Activated CD8-positive, alpha-beta T cell treated with anti-CD3 and anti-CD28 coated beads, Interleukin-2, amount 10 ng/mL, durations not matched to agents 7 days and 5 days (primary cell): ENCODE results near the gene ZNF333. TPM values are rescaled to one million over a fixed set of nuclear protein-coding genes. Genes with fewer than 3 reads are reported as not detected.
A peak's percentile ranks its signal among the peaks of the same experiment; 100 is the strongest.

ENCODE experiments used
- ATAC-seq: fragments of 150-1000 bp; cut with Tn5 transposase; one replicate; pipeline ENCODE4 v1.10.0; 2021; ENCODE audit warnings: moderate library complexity
- CTCF ChIA-PET: fragments of 350-600 bp; sonication (Branson Sonifier 250); formaldehyde crosslinking; loops from one replicate; lab custom pipeline; 2021; ENCODE audit warnings: antibody characterized with exemption; lab: Charles Lee
- POLR2A ChIA-PET: fragments of 350-600 bp; sonication (Branson Sonifier 250); formaldehyde crosslinking; loops from one replicate; lab custom pipeline; 2021; ENCODE audit warnings: antibody characterized with exemption; lab: Charles Lee
- DNase-seq: peaks from one replicate; pipeline ENCODE4 v3.0.0-alpha.2; 2020
- H3K27ac Mint-ChIP-seq: one replicate; pipeline ENCODE4 v1.8.0; 2021; ENCODE audit warnings: mild to moderate bottlenecking, mixed read lengths
- H3K27me3 Mint-ChIP-seq: one replicate; pipeline ENCODE4 v1.8.0; 2021; ENCODE audit warnings: low read depth, mixed read lengths
- H3K36me3 Mint-ChIP-seq: one replicate; pipeline ENCODE4 v1.8.0; 2021; ENCODE audit warnings: low read depth, mixed read lengths
- H3K4me1 Mint-ChIP-seq: one replicate; pipeline ENCODE4 v1.8.0; 2021; ENCODE audit warnings: low read depth, mixed read lengths
- H3K4me3 Mint-ChIP-seq: one replicate; pipeline ENCODE4 v1.8.0; 2021; ENCODE audit warnings: mild to moderate bottlenecking, mixed read lengths
- H3K9me3 Mint-ChIP-seq: one replicate; pipeline ENCODE4 v1.8.0; 2022; ENCODE audit warnings: mixed read lengths; ENCODE audit not compliant: insufficient read depth
- total RNA-seq, 2 experiments: library from RNA; stranded (reverse); gene quantifications; one replicate each; pipeline ENCODE4 v1.2.3, GENCODE V29; 2021

The ZNF333 gene
- total RNA-seq, 2 experiments from 2014 or later: 7.3 TPM

GRCh38 chr19:14673088-14673487 is 16.8 kb upstream of the ZNF333 start:
- CTCF ChIA-PET: interaction anchor here (0.6 to 1.8 kb wide), 3 partner anchors 10 to 99 kb away, joined by 3 to 8 read pairs (median 6); no protein-coding TSS in a partner anchor

GRCh38 chr19:14674764-14675163 is 15.1 kb upstream of the ZNF333 start, which contains the start of gene ADGRE3:
Gene ADGRE3, minus strand, starts transcription at chr19:14674844. Its CDS starts 74 bp downstream, at chr19:14674770.
- Mint-ChIP-seq H3K36me3 (no peaks in the 10 kb centered on the region), H3K27me3 (peaks cover 16% of the 10 kb centered on the region), H3K9me3 (peaks cover 3% of the 10 kb centered on the region), H3K4me3 (no peak within 1 kb of the TSS), H3K4me1 (no peaks in the 10 kb centered on the region), H3K27ac (no peak within 1 kb of the TSS)
- POLR2A ChIA-PET: no interaction called here
- CTCF ChIA-PET: interaction anchor here (2.9 kb wide), 1 partner anchor 11 kb away, joined by 15 read pairs; no protein-coding TSS in a partner anchor
- no peak for ATAC-seq
- DNase-seq: no peak

More at GRCh38 chr19:14673088-14673487, 16.8 kb upstream of the ZNF333 start:
- Mint-ChIP-seq H3K4me1 (peaks cover 3% of the 10 kb centered on the region), H3K36me3 (no peaks in the 10 kb centered on the region), H3K4me3 (no peak overlapping the region), H3K9me3 (peaks cover 4% of the 10 kb centered on the region), H3K27ac (no peak overlapping the region), H3K27me3 (peaks cover 17% of the 10 kb centered on the region)
- DNase-seq (no peak), ATAC-seq (no peak)
- POLR2A ChIA-PET: no interaction called here

DNA sequence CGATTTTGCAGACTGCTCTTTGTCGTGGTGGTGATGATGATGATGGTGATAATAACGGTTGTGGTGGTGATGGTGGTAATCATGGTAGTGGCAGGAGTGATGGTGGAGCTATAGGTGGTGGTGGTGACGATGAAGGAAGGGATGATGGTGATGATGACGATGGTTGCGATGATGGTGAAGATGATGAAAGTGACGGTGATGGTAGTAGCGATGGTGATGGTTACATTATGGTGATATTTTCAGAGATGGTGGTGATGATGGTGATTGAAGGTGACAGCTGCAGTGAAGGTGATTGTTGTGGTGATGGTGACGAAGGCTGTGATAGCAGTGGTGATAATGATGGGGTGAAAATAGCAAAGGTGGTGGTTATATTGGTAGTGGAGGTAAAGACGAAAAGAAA is 13.1 kb upstream of the ZNF333 start:
- POLR2A ChIA-PET: no interaction called here
- no peaks in the 10 kb centered on the region for H3K4me1 Mint-ChIP-seq
- DNase-seq: no peak

GRCh38 chr19:14677464-14677863 is 12.4 kb upstream of the ZNF333 start:
- DNase-seq: no peak
- POLR2A ChIA-PET: no interaction called here
- H3K27me3 Mint-ChIP-seq: peaks cover 14% of the 10 kb centered on the region
- no peaks in the 10 kb centered on the region for H3K4me1 Mint-ChIP-seq
- no peak overlapping the region for H3K4me3 Mint-ChIP-seq
- ATAC-seq: no peak
- no peaks in the 10 kb centered on the region for H3K9me3 Mint-ChIP-seq
- H3K27ac Mint-ChIP-seq: no peak overlapping the region
- CTCF ChIA-PET: no interaction called here
- H3K36me3 Mint-ChIP-seq: no peaks in the 10 kb centered on the region

More for the DNA sequence above, 13.1 kb upstream of the ZNF333 start:
- ATAC-seq: no peak
- no peaks in the 10 kb centered on the region for H3K9me3 Mint-ChIP-seq
- CTCF ChIA-PET: interaction anchor here (2.9 kb wide), 1 partner anchor 9 kb away, joined by 15 read pairs; no protein-coding TSS in a partner anchor
- peaks cover 11% of the 10 kb centered on the region for H3K27me3 Mint-ChIP-seq
- H3K36me3 Mint-ChIP-seq: no peaks in the 10 kb centered on the region
- no peak overlapping the region for H3K4me3 Mint-ChIP-seq
- no peak overlapping the region for H3K27ac Mint-ChIP-seq

DNA sequence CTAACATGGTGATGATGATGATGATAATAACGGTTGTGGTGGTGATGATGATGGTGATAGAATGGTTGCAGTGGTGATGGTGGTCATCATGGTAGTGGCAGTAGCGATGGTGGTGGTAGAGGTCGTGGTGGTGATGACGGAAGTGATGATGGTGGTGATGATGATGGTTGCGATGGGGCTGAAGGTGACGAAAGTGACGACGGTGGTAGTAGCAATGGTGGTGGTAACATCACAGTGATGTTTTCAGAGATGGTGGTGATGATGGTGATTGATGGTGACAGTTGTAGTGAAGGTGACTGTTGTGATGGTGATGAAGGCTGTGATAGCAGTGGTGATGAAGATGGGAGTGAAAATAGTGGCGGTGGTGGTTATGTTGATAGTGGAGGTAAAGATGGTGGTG is 11.6 kb upstream of the ZNF333 start:
- CTCF ChIA-PET: no interaction called here
- H3K4me3 Mint-ChIP-seq: no peak overlapping the region
- no peaks in the 10 kb centered on the region for H3K4me1 Mint-ChIP-seq
- H3K27me3 Mint-ChIP-seq: peaks cover 14% of the 10 kb centered on the region
- no peak for DNase-seq
- no peak for ATAC-seq
- no peak overlapping the region for H3K27ac Mint-ChIP-seq
- POLR2A ChIA-PET: no interaction called here
- H3K9me3 Mint-ChIP-seq: no peaks in the 10 kb centered on the region
- H3K36me3 Mint-ChIP-seq: no peaks in the 10 kb centered on the region

DNA sequence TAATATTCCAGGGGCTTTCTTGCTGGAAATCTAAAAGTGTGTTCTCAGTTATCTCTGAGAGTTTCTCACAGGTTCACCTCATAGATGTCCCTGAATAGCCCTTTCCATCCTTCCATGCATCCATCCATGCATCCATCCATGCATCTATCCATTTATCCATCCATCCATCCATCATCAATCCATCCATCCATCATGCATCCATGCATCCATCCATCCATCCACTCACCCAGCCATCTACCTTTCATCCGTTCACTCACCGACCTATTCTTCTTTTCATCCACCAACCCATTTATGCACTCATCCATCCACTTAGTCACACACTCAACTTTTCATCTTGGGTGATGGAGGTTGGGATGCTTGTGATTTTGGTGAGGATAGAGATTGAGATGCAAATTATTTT is 7.8 kb upstream of the ZNF333 start:
- no peaks in the 10 kb centered on the region for H3K36me3 Mint-ChIP-seq
- CTCF ChIA-PET: interaction anchor here (9.8 kb wide), 1 partner anchor 108 kb away, joined by 249 read pairs; the partner anchor contains the start of gene NDUFB7
- no peaks in the 10 kb centered on the region for H3K9me3 Mint-ChIP-seq
- no peak overlapping the region for H3K4me3 Mint-ChIP-seq
- POLR2A ChIA-PET: no interaction called here
- H3K4me1 Mint-ChIP-seq: no peaks in the 10 kb centered on the region
- DNase-seq (no peak), ATAC-seq (no peak)
- H3K27ac Mint-ChIP-seq: no peak overlapping the region
- H3K27me3 Mint-ChIP-seq: peaks cover 3% of the 10 kb centered on the region

DNA sequence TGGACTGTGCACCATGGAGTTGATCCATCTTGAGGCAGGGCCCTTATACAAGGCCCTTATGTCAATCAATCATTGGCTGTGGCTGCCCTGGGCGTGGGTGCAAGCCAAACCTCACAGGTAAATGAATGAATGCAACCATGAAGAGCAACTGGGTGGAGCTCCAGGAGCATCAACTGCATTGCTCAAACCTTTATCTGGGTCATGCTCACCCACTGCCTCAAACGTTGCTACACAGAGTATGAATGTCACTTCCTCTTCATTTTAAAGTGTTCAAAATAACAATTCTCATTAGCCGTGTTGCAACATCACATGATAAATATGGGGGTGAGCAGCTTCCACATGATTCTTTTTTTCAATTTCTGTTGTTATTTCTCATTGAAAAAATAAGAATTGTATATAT is 6.4 kb upstream of the ZNF333 start:
- DNase-seq (no peak), ATAC-seq (no peak)
- Mint-ChIP-seq H3K4me3 (no peak overlapping the region), H3K4me1 (peaks cover under 1% of the 10 kb centered on the region), H3K36me3 (no peaks in the 10 kb centered on the region), H3K27ac (no peak overlapping the region), H3K9me3 (no peaks in the 10 kb centered on the region), H3K27me3 (peaks cover 3% of the 10 kb centered on the region)
- ChIA-PET CTCF (interaction anchor here (4.2 to 9.8 kb wide), 2 partner anchors 13 to 109 kb away, joined by 19 to 249 read pairs; partner anchors contain the start of gene NDUFB7), POLR2A (no interaction called here)

GRCh38 chr19:14686411-14686810 is 3.4 kb upstream of the ZNF333 start:
- Mint-ChIP-seq H3K36me3 (no peaks in the 10 kb centered on the region), H3K27me3 (peaks cover 3% of the 10 kb centered on the region), H3K4me1 (peaks cover 17% of the 10 kb centered on the region), H3K27ac (no peak overlapping the region), H3K4me3 (no peak overlapping the region), H3K9me3 (no peaks in the 10 kb centered on the region)
- peak; percentile 39 for DNase-seq
- ChIA-PET CTCF (interaction anchor here (0.7 to 9.8 kb wide), 21 partner anchors 10 to 206 kb away, joined by 3 to 249 read pairs (median 4); partner anchors contain the start of genes ADGRE3, GIPC1 and NDUFB7), POLR2A (interaction anchor here (0.6 to 1.4 kb wide), 2 partner anchors 101 to 112 kb away, joined by 3 to 4 read pairs; no protein-coding TSS in a partner anchor)
- no peak for ATAC-seq

DNA sequence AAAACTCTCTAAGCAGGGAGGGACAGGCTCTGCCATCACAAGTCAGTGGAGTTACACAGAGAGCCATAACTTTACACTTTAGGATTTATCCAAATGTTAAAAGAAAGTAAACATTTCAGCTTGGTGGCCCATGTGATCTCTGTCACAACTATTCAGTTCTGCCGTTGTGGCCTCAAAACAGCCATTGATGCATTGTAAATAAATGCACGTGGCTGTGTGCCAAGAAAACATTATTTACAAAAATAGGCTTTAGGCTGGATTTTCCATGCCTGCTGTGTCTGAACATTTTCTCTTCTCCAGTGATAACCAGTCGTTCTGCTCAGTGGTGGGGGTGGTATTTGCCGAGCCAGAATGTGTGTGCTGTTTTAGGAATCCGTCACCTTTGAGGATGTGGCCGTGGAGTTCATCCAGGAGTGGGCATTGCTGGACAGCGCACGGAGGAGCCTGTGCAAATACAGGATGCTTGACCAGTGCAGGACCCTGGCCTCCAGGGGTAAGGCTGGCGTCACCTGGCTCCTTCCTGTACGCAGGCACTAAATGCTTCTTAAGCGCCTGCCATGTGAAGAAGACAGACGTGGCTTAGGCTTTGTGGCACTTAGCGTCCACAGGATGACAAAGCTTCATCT is 4.9 kb downstream of the ZNF333 start:
- no peak for ATAC-seq
- DNase-seq: no peak
- ChIA-PET CTCF (interaction anchor here (0.9 kb wide), 1 partner anchor 9 kb away, joined by 3 read pairs; no protein-coding TSS in a partner anchor), POLR2A (no interaction called here)
- Mint-ChIP-seq H3K9me3 (no peaks in the 10 kb centered on the region), H3K27me3 (no peaks in the 10 kb centered on the region), H3K27ac (no peak overlapping the region), H3K4me1 (peaks cover 14% of the 10 kb centered on the region), H3K36me3 (peaks cover 17% of the 10 kb centered on the region), H3K4me3 (no peak overlapping the region)

DNA sequence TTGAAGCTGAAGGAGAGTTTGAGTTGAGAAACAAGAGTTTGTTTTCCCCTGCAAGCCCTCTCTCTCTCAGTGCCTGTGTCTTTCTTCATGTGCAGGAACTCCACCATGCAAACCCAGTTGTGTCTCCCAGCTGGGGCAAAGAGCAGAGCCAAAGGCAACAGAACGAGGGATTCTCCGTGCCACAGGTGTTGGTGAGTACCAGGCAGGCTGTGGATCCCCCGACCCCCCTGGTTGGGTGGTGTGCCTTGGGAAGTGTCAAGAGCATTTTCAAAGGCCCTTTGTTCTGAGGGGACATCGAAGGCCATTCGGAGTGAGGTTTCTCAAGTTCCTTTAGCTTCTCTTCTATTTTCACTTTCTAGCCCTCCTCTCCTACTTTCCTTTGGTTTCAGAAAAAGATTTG is 5.6 kb downstream of the ZNF333 start:
- Mint-ChIP-seq H3K9me3 (no peaks in the 10 kb centered on the region), H3K27ac (no peak overlapping the region), H3K4me3 (no peak overlapping the region), H3K4me1 (peaks cover 13% of the 10 kb centered on the region), H3K36me3 (peaks cover 20% of the 10 kb centered on the region), H3K27me3 (no peaks in the 10 kb centered on the region)
- ChIA-PET POLR2A (no interaction called here), CTCF (interaction anchor here (1.0 kb wide), 1 partner anchor 9 kb away, joined by 3 read pairs; no protein-coding TSS in a partner anchor)
- no peak for ATAC-seq
- no peak for DNase-seq

GRCh38 chr19:14699641-14700040 is 9.8 kb downstream of the ZNF333 start:
- Mint-ChIP-seq H3K27ac (no peak overlapping the region), H3K9me3 (no peaks in the 10 kb centered on the region), H3K4me1 (no peaks in the 10 kb centered on the region), H3K27me3 (no peaks in the 10 kb centered on the region), H3K36me3 (peaks cover 46% of the 10 kb centered on the region), H3K4me3 (no peak overlapping the region)
- CTCF ChIA-PET: interaction anchor here (1.6 kb wide), 2 partner anchors 13 to 125 kb away, joined by 3 to 5 read pairs; no protein-coding TSS in a partner anchor
- DNase-seq (no peak), ATAC-seq (no peak)
- POLR2A ChIA-PET: no interaction called here
